HG02884 (cell line): ENCODE measurements around the gene MYL3.

Source experiments
- ATAC-seq: cut with Tn5 transposase; IDR thresholded peaks from one replicate; pipeline ENCODE4 v1.9.1; 2021; ENCODE audit warnings: mild to moderate bottlenecking, moderate library complexity; ENCODE audit not compliant: unreplicated experiment

MYL3 gene

GRCh38 chr3:46866032-46866595, 2.9 kb upstream of the MYL3 start:
- ATAC-seq, result no peak

- ATAC-seq, result no peak
These were observed 2.3 kb upstream of the MYL3 start for GRCh38 chr3:46865546-46865945.

GRCh38 chr3:46865031-46865507, 1.8 kb upstream of the MYL3 start:
- no peak for ATAC-seq

- no peak for ATAC-seq
These were observed 1.0 kb upstream of the MYL3 start for GRCh38 chr3:46864061-46864881.

GRCh38 chr3:46862369-46863025, 747 bp downstream of the MYL3 start:
- no peak for ATAC-seq

- ATAC-seq, result no peak
These were observed 1.5 kb downstream of the MYL3 start for GRCh38 chr3:46861605-46862368.

- ATAC-seq, result no peak
These were observed 2.2 kb downstream of the MYL3 start for GRCh38 chr3:46860810-46861604.

GRCh38 chr3:46860017-46860809, 3.0 kb downstream of the MYL3 start:
- no peak for ATAC-seq

GRCh38 chr3:46859001-46859710, 4.1 kb downstream of the MYL3 start:
- no peak for ATAC-seq

- ATAC-seq, result no peak
These were observed 4.8 kb downstream of the MYL3 start for GRCh38 chr3:46858456-46858855.

- ATAC-seq, result no peak
These were observed 5.5 kb downstream of the MYL3 start for GRCh38 chr3:46857485-46858341.

- ATAC-seq, result no peak
These were observed 6.4 kb downstream of the MYL3 start for GRCh38 chr3:46856576-46857471.

GRCh38 chr3:46854555-46854991, 8.7 kb downstream of the MYL3 start:
- no peak for ATAC-seq

- no peak for ATAC-seq
These were observed 9.5 kb downstream of the MYL3 start for GRCh38 chr3:46853441-46854415.

GRCh38 chr3:46852839-46853355, 10.3 kb downstream of the MYL3 start:
- ATAC-seq, result no peak

GRCh38 chr3:46852334-46852720, 10.9 kb downstream of the MYL3 start:
- no peak for ATAC-seq
